ENCODE data around the gene CASZ1. TPM values are rescaled to one million over a fixed set of nuclear protein-coding genes. Genes with fewer than 3 reads are reported as not detected.

The CASZ1 gene
- total and polyA plus RNA-seq, 2 experiments from 2014 or later, result 6.2 to 6.7 TPM

GRCh38 chr1:10655002-10655401, 141.4 kb downstream of the CASZ1 start:
- H3K79me2 ChIP-seq (replicated peaks; ENCODE audit: insufficient read depth), result no peaks in the 10 kb centered on the region
- H3K9me3 Mint-ChIP-seq, result no peaks in the 10 kb centered on the region
- no peak overlapping the region for H3K27ac ChIP-seq (ENCODE audit: low read depth)
- H3K36me3 ChIP-seq (ENCODE audit: insufficient read depth), result no peaks in the 10 kb centered on the region
- H2AFZ ChIP-seq, result no peak overlapping the region
- no peaks in the 10 kb centered on the region for H3K9me2 ChIP-seq (ENCODE audit: insufficient read depth)
- H3K4me3 ChIP-seq, result no peak overlapping the region
- peaks cover 12% of the 10 kb centered on the region for H3K4me1 ChIP-seq (ENCODE audit: insufficient read depth)
- peaks cover 10% of the 10 kb centered on the region for H3K27me3 ChIP-seq (ENCODE audit: insufficient read depth)
- DNase-seq (ENCODE audit: low spot score) (no peak), ATAC-seq (no peak)
- no peaks in the 10 kb centered on the region; the same call in none of the 3 replicates for H3K4me1 Mint-ChIP-seq
- H3K4me3 Mint-ChIP-seq, result no peak overlapping the region
- H4K20me1 ChIP-seq (replicated peaks; ENCODE audit: insufficient read depth), result no peaks in the 10 kb centered on the region
- TF ChIP-seq EZH2phosphoT487 (IDR thresholded peaks at IDR 0.05; ENCODE audit: unreplicated experiment) (no peak), ETS1 (IDR thresholded peaks at IDR 0.05) (no peak), CREB1 (CRISPR knock-in tag; IDR thresholded peaks at IDR 0.05; ENCODE audit: low read depth) (no peak), REST (IDR thresholded peaks at IDR 0.05; ENCODE audit: unreplicated experiment) (no peak), ZNF331 (CRISPR knock-in tag; IDR thresholded peaks at IDR 0.05; ENCODE audit: low read depth) (no peak), ZNF114 (CRISPR knock-in tag; IDR thresholded peaks at IDR 0.05) (no peak)
- TF ChIP-seq, protein P1, sequence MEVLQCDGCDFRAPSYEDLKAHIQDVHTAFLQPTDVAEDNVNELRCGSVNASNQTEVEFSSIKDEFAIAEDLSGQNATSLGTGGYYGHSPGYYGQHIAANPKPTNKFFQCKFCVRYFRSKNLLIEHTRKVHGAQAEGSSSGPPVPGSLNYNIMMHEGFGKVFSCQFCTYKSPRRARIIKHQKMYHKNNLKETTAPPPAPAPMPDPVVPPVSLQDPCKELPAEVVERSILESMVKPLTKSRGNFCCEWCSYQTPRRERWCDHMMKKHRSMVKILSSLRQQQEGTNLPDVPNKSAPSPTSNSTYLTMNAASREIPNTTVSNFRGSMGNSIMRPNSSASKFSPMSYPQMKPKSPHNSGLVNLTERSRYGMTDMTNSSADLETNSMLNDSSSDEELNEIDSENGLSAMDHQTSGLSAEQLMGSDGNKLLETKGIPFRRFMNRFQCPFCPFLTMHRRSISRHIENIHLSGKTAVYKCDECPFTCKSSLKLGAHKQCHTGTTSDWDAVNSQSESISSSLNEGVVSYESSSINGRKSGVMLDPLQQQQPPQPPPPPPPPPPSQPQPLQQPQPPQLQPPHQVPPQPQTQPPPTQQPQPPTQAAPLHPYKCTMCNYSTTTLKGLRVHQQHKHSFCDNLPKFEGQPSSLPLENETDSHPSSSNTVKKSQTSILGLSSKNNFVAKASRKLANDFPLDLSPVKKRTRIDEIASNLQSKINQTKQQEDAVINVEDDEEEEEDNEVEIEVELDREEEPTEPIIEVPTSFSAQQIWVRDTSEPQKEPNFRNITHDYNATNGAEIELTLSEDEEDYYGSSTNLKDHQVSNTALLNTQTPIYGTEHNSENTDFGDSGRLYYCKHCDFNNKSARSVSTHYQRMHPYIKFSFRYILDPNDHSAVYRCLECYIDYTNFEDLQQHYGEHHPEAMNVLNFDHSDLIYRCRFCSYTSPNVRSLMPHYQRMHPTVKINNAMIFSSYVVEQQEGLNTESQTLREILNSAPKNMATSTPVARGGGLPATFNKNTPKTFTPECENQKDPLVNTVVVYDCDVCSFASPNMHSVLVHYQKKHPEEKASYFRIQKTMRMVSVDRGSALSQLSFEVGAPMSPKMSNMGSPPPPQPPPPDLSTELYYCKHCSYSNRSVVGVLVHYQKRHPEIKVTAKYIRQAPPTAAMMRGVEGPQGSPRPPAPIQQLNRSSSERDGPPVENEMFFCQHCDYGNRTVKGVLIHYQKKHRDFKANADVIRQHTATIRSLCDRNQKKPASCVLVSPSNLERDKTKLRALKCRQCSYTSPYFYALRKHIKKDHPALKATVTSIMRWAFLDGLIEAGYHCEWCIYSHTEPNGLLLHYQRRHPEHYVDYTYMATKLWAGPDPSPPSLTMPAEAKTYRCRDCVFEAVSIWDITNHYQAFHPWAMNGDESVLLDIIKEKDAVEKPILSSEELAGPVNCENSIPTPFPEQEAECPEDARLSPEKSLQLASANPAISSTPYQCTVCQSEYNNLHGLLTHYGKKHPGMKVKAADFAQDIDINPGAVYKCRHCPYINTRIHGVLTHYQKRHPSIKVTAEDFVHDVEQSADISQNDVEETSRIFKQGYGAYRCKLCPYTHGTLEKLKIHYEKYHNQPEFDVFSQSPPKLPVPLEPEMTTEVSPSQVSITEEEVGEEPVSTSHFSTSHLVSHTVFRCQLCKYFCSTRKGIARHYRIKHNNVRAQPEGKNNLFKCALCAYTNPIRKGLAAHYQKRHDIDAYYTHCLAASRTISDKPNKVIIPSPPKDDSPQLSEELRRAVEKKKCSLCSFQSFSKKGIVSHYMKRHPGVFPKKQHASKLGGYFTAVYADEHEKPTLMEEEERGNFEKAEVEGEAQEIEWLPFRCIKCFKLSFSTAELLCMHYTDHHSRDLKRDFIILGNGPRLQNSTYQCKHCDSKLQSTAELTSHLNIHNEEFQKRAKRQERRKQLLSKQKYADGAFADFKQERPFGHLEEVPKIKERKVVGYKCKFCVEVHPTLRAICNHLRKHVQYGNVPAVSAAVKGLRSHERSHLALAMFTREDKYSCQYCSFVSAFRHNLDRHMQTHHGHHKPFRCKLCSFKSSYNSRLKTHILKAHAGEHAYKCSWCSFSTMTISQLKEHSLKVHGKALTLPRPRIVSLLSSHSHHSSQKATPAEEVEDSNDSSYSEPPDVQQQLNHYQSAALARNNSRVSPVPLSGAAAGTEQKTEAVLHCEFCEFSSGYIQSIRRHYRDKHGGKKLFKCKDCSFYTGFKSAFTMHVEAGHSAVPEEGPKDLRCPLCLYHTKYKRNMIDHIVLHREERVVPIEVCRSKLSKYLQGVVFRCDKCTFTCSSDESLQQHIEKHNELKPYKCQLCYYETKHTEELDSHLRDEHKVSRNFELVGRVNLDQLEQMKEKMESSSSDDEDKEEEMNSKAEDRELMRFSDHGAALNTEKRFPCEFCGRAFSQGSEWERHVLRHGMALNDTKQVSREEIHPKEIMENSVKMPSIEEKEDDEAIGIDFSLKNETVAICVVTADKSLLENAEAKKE (CRISPR knock-in tag; IDR thresholded peaks at IDR 0.05), result no peak
- no peak overlapping the region for H3K27ac Mint-ChIP-seq
- H3K27me3 Mint-ChIP-seq (ENCODE audit: insufficient read depth, low read depth, poor library complexity), result peaks cover 21% of the 10 kb centered on the region
- H3F3A ChIP-seq (replicated peaks; ENCODE audit: low read depth), result 0 out of 2 replicates have a peak, but pooled peaks cover 6% of the 10 kb centered on the region
- no peak overlapping the region for H3K4me2 ChIP-seq
- H3K36me3 Mint-ChIP-seq (ENCODE audit: low read depth), result no peaks in the 10 kb centered on the region
